ENCODE data around the gene INMT. TPM values are rescaled to one million over a fixed set of nuclear protein-coding genes. Genes with fewer than 3 reads are reported as not detected.

Gene INMT
- total RNA-seq, 1 donor from 2014 or later = 0.09 TPM

DNA sequence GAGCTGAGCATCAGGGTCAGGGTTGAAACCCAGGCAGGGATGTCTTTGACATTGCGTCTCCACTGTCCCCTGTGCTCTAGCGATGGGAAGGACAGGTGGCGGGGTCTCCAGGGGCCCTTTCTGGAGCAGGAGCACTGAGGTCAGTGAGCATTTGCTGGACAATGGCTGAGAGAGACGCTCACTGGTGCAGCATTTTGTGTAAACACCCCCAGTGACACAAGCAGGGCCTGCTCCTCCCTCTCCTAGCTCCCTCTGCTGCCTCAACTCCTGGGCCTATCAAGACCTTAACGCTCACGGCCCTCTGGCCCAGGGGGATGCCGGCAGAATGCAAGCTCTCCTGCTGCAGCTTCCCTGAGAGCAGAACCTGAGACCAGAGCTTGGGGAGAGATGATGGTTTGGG lies 17.4 kb upstream of the INMT start:
- Histone ChIP-seq H3K4me1 (ENCODE audit: insufficient read depth, low read length) (no peaks in the 10 kb centered on the region), H3K79me2 (ENCODE audit: insufficient read depth, low read length) (no peaks in the 10 kb centered on the region), H3K4me2 (ENCODE audit: low read length) (no peak overlapping the region), H3K27ac (ENCODE audit: low read depth, low read length) (no peak overlapping the region), H3K4me3 (ENCODE audit: insufficient read depth, low read depth, low read length) (no peak overlapping the region), H3K27me3 (ENCODE audit: insufficient read depth, low read length) (peaks cover 24% of the 10 kb centered on the region), H4K20me1 (ENCODE audit: insufficient read depth, low read length) (no peaks in the 10 kb centered on the region), H3K9me3 (ENCODE audit: insufficient read depth, low read depth, low read length) (no peaks in the 10 kb centered on the region), H3K9ac (ENCODE audit: low read length) (no peak overlapping the region), H2AFZ (ENCODE audit: low read depth, low read length) (no peak overlapping the region), H3K36me3 (ENCODE audit: insufficient read depth, low read length) (no peaks in the 10 kb centered on the region)
- FAIRE-seq (no peak), DNase-seq (ENCODE audit: low read depth) (no peak)
- Mint-ChIP-seq H3K27me3 (ENCODE audit: low read depth, unreplicated experiment) (peaks cover 57% of the 10 kb centered on the region), H3K4me3 (ENCODE audit: unreplicated experiment) (no peak overlapping the region), H3K9me3 (ENCODE audit: unreplicated experiment) (peaks cover 12% of the 10 kb centered on the region), H3K27ac (ENCODE audit: unreplicated experiment) (no peak overlapping the region), H3K4me1 (ENCODE audit: low read depth, unreplicated experiment) (no peaks in the 10 kb centered on the region), H3K36me3 (ENCODE audit: low read depth, unreplicated experiment) (no peaks in the 10 kb centered on the region)
- TF ChIP-seq, protein P1, sequence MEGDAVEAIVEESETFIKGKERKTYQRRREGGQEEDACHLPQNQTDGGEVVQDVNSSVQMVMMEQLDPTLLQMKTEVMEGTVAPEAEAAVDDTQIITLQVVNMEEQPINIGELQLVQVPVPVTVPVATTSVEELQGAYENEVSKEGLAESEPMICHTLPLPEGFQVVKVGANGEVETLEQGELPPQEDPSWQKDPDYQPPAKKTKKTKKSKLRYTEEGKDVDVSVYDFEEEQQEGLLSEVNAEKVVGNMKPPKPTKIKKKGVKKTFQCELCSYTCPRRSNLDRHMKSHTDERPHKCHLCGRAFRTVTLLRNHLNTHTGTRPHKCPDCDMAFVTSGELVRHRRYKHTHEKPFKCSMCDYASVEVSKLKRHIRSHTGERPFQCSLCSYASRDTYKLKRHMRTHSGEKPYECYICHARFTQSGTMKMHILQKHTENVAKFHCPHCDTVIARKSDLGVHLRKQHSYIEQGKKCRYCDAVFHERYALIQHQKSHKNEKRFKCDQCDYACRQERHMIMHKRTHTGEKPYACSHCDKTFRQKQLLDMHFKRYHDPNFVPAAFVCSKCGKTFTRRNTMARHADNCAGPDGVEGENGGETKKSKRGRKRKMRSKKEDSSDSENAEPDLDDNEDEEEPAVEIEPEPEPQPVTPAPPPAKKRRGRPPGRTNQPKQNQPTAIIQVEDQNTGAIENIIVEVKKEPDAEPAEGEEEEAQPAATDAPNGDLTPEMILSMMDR (IDR thresholded peaks at IDR 0.05; ENCODE audit: insufficient read depth, low read depth, low read length) = no peak
- TF ChIP-seq EZH2 (IDR thresholded peaks at IDR 0.05; ENCODE audit: insufficient read depth, low read length) = no peak

- Histone ChIP-seq H3K9me3 (ENCODE audit: insufficient read depth, low read depth, low read length) (no peaks in the 10 kb centered on the region), H3K4me1 (ENCODE audit: insufficient read depth, low read length) (no peaks in the 10 kb centered on the region), H3K4me3 (ENCODE audit: insufficient read depth, low read depth, low read length) (no peak overlapping the region), H3K36me3 (ENCODE audit: insufficient read depth, low read length) (no peaks in the 10 kb centered on the region), H2AFZ (ENCODE audit: low read depth, low read length) (no peak overlapping the region), H4K20me1 (ENCODE audit: insufficient read depth, low read length) (no peaks in the 10 kb centered on the region), H3K4me2 (ENCODE audit: low read length) (no peak overlapping the region), H3K27ac (ENCODE audit: low read depth, low read length) (no peak overlapping the region), H3K79me2 (ENCODE audit: insufficient read depth, low read length) (no peaks in the 10 kb centered on the region), H3K27me3 (ENCODE audit: insufficient read depth, low read length) (peaks cover 19% of the 10 kb centered on the region), H3K9ac (ENCODE audit: low read length) (no peak overlapping the region)
- peaks cover 56% of the 10 kb centered on the region for H3K27me3 Mint-ChIP-seq (ENCODE audit: low read depth, unreplicated experiment)
- peaks cover 12% of the 10 kb centered on the region for H3K9me3 Mint-ChIP-seq (ENCODE audit: unreplicated experiment)
- no peaks in the 10 kb centered on the region for H3K4me1 Mint-ChIP-seq (ENCODE audit: low read depth, unreplicated experiment)
- no peak overlapping the region for H3K27ac Mint-ChIP-seq (ENCODE audit: unreplicated experiment)
- FAIRE-seq (no peak), DNase-seq (ENCODE audit: low read depth) (no peak)
- no peak for TF ChIP-seq EZH2 (IDR thresholded peaks at IDR 0.05; ENCODE audit: insufficient read depth, low read length)
- TF ChIP-seq, protein P1 (IDR thresholded peaks at IDR 0.05; ENCODE audit: insufficient read depth, low read depth, low read length) = no peak
- H3K4me3 Mint-ChIP-seq (ENCODE audit: unreplicated experiment) = no peak overlapping the region
- no peaks in the 10 kb centered on the region for H3K36me3 Mint-ChIP-seq (ENCODE audit: low read depth, unreplicated experiment)
Observed at GRCh38 chr7:30735631-30736030, 16.3 kb upstream of the INMT start.

GRCh38 chr7:30736291-30736690 lies 15.6 kb upstream of the INMT start:
- no peak for FAIRE-seq
- H3K36me3 Mint-ChIP-seq (ENCODE audit: low read depth, unreplicated experiment) = no peaks in the 10 kb centered on the region
- TF ChIP-seq, protein P1 (IDR thresholded peaks at IDR 0.05; ENCODE audit: insufficient read depth, low read depth, low read length) = no peak
- TF ChIP-seq EZH2 (IDR thresholded peaks at IDR 0.05; ENCODE audit: insufficient read depth, low read length) = no peak

More at GRCh38 chr7:30736291-30736690, 15.6 kb upstream of the INMT start:
- H4K20me1 ChIP-seq (ENCODE audit: insufficient read depth, low read length) = no peaks in the 10 kb centered on the region
- H3K27ac ChIP-seq (ENCODE audit: low read depth, low read length) = no peak overlapping the region
- H3K9me3 ChIP-seq (ENCODE audit: insufficient read depth, low read depth, low read length) = no peaks in the 10 kb centered on the region
- peaks cover 18% of the 10 kb centered on the region for H3K27me3 ChIP-seq (ENCODE audit: insufficient read depth, low read length)
- no peak overlapping the region for H3K27ac Mint-ChIP-seq (ENCODE audit: unreplicated experiment)
- no peaks in the 10 kb centered on the region for H3K79me2 ChIP-seq (ENCODE audit: insufficient read depth, low read length)
- peaks cover 57% of the 10 kb centered on the region for H3K27me3 Mint-ChIP-seq (ENCODE audit: low read depth, unreplicated experiment)
- no peaks in the 10 kb centered on the region for H3K36me3 ChIP-seq (ENCODE audit: insufficient read depth, low read length)
- H3K4me3 Mint-ChIP-seq (ENCODE audit: unreplicated experiment) = no peak overlapping the region
- H3K4me1 Mint-ChIP-seq (ENCODE audit: low read depth, unreplicated experiment) = no peaks in the 10 kb centered on the region
- H3K4me2 ChIP-seq (ENCODE audit: low read length) = no peak overlapping the region
- no peak overlapping the region for H3K9ac ChIP-seq (ENCODE audit: low read length)
- H3K4me3 ChIP-seq (ENCODE audit: insufficient read depth, low read depth, low read length) = no peak overlapping the region
- no peak overlapping the region for H2AFZ ChIP-seq (ENCODE audit: low read depth, low read length)
- no peak for DNase-seq (ENCODE audit: low read depth)
- H3K9me3 Mint-ChIP-seq (ENCODE audit: unreplicated experiment) = peaks cover 12% of the 10 kb centered on the region
- no peaks in the 10 kb centered on the region for H3K4me1 ChIP-seq (ENCODE audit: insufficient read depth, low read length)

Measured in astrocyte (in vitro differentiated cells and primary cell).